ENCODE data around the gene PAX1. TPM values are rescaled to one million over a fixed set of nuclear protein-coding genes. Genes with fewer than 3 reads are reported as not detected.

Gene PAX1
- total and polyA plus RNA-seq, 9 of the 15 experiments (the other 6 are each of a cell fraction or from before 2014, with no cell fraction given) = not detected

- TF ChIP-seq ZNF57 (CRISPR knock-in tag; IDR thresholded peaks at IDR 0.05) = no peak
Observed at GRCh38 chr20:21704408-21705385, 767 bp upstream of the PAX1 start (continued).

- Histone ChIP-seq H3K9ac (ENCODE audit: insufficient read depth in 1 of 2, low read depth in 2 of 2, low read length in 2 of 2) (no peak overlapping the region), H2AFZ (ENCODE audit: low read depth, low read length) (no peak overlapping the region), H4K20me1 (replicated peaks; ENCODE audit: control insufficient read depth, insufficient read depth, low read length) (no peaks in the 10 kb centered on the region), H3K4me3 (no peak overlapping the region), H3K36me3 (ENCODE audit: control insufficient read depth, insufficient read depth, low read length) (no peaks in the 10 kb centered on the region), H3K4me2 (ENCODE audit: insufficient read depth, low read length) (no peak overlapping the region), H3K9me1 (ENCODE audit: control insufficient read depth, insufficient read depth, low read length) (no peaks in the 10 kb centered on the region), H3K27me3 (ENCODE audit: control insufficient read depth in 2 of 2, insufficient read depth in 2 of 2, low read length in 2 of 2) (peaks cover 2 to 41% of the 10 kb centered on the region in 2 experiments; a peak in 3 of 5 replicates), H3K4me1 (replicated peaks in 1 of 2; ENCODE audit: control insufficient read depth in 2 of 2, insufficient read depth in 2 of 2, low read length in 2 of 2) (peaks cover 0 to 6% of the 10 kb centered on the region in 2 experiments; a peak in 2 of 5 replicates), H3K79me2 (ENCODE audit: control insufficient read depth, insufficient read depth, low read length) (no peaks in the 10 kb centered on the region), H3K9me3 (replicated peaks; ENCODE audit: control insufficient read depth, insufficient read depth, low read depth, low read length) (no peaks in the 10 kb centered on the region), H3K27ac (ENCODE audit: extremely low read depth, low read depth, low read length) (no peak overlapping the region)
- ATAC-seq (no peak), DNase-seq (ENCODE audit: extremely low read depth in 1 of 4, low spot score in 3 of 4) (no peak), FAIRE-seq (no peak)
- WGBS (ENCODE audit: insufficient coverage, low coverage, missing lambda C conversion rate) = 18% methylated on average over 32 of the region's 76 CpGs
- intact Hi-C loops (cut with micrococcal nuclease) (no loop called here), in situ Hi-C loops (cut with MboI) (no loop called here)
- ChIA-PET POLR2A (interaction anchor here (0.6 kb wide), 1 partner anchor 1097 kb away, joined by 3 read pairs; no protein-coding TSS in a partner anchor), CTCF (ENCODE audit: low intra/inter-chr PET ratio) (no interaction called here)
- no TSS peak for BruUV-seq (replicated peaks)
- TF ChIP-seq, protein P1, sequence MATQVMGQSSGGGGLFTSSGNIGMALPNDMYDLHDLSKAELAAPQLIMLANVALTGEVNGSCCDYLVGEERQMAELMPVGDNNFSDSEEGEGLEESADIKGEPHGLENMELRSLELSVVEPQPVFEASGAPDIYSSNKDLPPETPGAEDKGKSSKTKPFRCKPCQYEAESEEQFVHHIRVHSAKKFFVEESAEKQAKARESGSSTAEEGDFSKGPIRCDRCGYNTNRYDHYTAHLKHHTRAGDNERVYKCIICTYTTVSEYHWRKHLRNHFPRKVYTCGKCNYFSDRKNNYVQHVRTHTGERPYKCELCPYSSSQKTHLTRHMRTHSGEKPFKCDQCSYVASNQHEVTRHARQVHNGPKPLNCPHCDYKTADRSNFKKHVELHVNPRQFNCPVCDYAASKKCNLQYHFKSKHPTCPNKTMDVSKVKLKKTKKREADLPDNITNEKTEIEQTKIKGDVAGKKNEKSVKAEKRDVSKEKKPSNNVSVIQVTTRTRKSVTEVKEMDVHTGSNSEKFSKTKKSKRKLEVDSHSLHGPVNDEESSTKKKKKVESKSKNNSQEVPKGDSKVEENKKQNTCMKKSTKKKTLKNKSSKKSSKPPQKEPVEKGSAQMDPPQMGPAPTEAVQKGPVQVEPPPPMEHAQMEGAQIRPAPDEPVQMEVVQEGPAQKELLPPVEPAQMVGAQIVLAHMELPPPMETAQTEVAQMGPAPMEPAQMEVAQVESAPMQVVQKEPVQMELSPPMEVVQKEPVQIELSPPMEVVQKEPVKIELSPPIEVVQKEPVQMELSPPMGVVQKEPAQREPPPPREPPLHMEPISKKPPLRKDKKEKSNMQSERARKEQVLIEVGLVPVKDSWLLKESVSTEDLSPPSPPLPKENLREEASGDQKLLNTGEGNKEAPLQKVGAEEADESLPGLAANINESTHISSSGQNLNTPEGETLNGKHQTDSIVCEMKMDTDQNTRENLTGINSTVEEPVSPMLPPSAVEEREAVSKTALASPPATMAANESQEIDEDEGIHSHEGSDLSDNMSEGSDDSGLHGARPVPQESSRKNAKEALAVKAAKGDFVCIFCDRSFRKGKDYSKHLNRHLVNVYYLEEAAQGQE (IDR thresholded peaks at IDR 0.05; ENCODE audit: borderline replicate concordance) = no peak
- TF ChIP-seq, protein P1 (CRISPR knock-in tag; IDR thresholded peaks at IDR 0.05; ENCODE audit: low read depth) = no peak
- TF ChIP-seq, protein P2, sequence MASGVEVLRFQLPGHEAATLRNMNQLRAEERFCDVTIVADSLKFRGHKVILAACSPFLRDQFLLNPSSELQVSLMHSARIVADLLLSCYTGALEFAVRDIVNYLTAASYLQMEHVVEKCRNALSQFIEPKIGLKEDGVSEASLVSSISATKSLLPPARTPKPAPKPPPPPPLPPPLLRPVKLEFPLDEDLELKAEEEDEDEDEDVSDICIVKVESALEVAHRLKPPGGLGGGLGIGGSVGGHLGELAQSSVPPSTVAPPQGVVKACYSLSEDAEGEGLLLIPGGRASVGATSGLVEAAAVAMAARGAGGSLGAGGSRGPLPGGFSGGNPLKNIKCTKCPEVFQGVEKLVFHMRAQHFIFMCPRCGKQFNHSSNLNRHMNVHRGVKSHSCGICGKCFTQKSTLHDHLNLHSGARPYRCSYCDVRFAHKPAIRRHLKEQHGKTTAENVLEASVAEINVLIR (CRISPR knock-in tag; IDR thresholded peaks at IDR 0.05) = no peak
- no peak for TF ChIP-seq HNRNPUL1 (IDR thresholded peaks at IDR 0.05; ENCODE audit: low read length)
Observed at GRCh38 chr20:21706261-21707195, 1.1 kb downstream of the PAX1 start.
